Osteoblast (primary cell): ENCODE measurements around the gene ITPRID2. TPM values are rescaled to one million over a fixed set of nuclear protein-coding genes. Genes with fewer than 3 reads are reported as not detected.

Experiments used
- DNase-seq: peaks from one replicate; pipeline ENCODE4 v3.0.0; 2011; ENCODE audit warnings: low spot score, mixed read lengths; ENCODE audit not compliant: insufficient read length; ENCODE audit errors: missing footprints
- H2AFZ ChIP-seq: 2 replicates; pipeline ENCODE4 v1.6.0; 2011; ENCODE audit warnings: mild to moderate bottlenecking, low read length
- H3K27ac ChIP-seq: 2 replicates; pipeline ENCODE4 v1.5.1; 2011; ENCODE audit warnings: mild to moderate bottlenecking, low read depth, low read length, moderate library complexity
- H3K27me3 ChIP-seq: 2 replicates; pipeline ENCODE4 v1.6.0; 2012; ENCODE audit warnings: mild to moderate bottlenecking, control low read depth, inconsistent platforms, low read length, moderate library complexity; ENCODE audit not compliant: insufficient read depth
- H3K36me3 ChIP-seq: 2 replicates; pipeline ENCODE4 v1.5.1; 2011; ENCODE audit warnings: mild to moderate bottlenecking, low read length, control low read depth, moderate library complexity; ENCODE audit not compliant: insufficient read depth
- H3K4me1 ChIP-seq: 2 replicates; pipeline ENCODE4 v1.5.1; 2011; ENCODE audit warnings: mild to moderate bottlenecking, low read length, control low read depth, moderate library complexity; ENCODE audit not compliant: insufficient read depth
- H3K4me2 ChIP-seq: 2 replicates; pipeline ENCODE4 v1.6.0; 2011; ENCODE audit warnings: mild to moderate bottlenecking, low read length; ENCODE audit not compliant: insufficient read depth
- H3K4me3 ChIP-seq: fragments of 200-600 bp; sonication (generic); 3 replicates; pipeline ENCODE4 v1.5.1; 2012; ENCODE audit warnings: mild to moderate bottlenecking, low read length, inconsistent platforms; ENCODE audit not compliant: insufficient read depth
- H3K79me2 ChIP-seq: 2 replicates; pipeline ENCODE4 v1.6.0; 2012; ENCODE audit warnings: mild to moderate bottlenecking, low read length, control low read depth, inconsistent platforms; ENCODE audit not compliant: insufficient read depth
- H3K9me3 ChIP-seq: 2 replicates; pipeline ENCODE4 v1.5.1; 2011; ENCODE audit warnings: low read depth, low read length, control low read depth
- H4K20me1 ChIP-seq: 2 replicates; pipeline ENCODE4 v1.6.0; 2012; ENCODE audit warnings: mild to moderate bottlenecking, low read length, control low read depth; ENCODE audit not compliant: insufficient read depth
- total RNA-seq: library from RNA; depleted of rRNA; stranded (reverse); fragments of >200 nt; gene quantifications from 2 replicates; pipeline ENCODE4 v1.2.3, GENCODE V29; 2012
- TF ChIP-seq, protein P1 (sequence below): IDR thresholded peaks from 2 replicates; pipeline ENCODE4 v1.5.1; 2011; ENCODE audit warnings: mild to moderate bottlenecking, low read depth, low read length, moderate library complexity; ENCODE audit errors: extremely low read depth

Gene ITPRID2
- total RNA-seq, 1 donor = 108 TPM

- H3K27ac ChIP-seq = no peak overlapping the region
- DNase-seq = no peak
- TF ChIP-seq, protein P1, sequence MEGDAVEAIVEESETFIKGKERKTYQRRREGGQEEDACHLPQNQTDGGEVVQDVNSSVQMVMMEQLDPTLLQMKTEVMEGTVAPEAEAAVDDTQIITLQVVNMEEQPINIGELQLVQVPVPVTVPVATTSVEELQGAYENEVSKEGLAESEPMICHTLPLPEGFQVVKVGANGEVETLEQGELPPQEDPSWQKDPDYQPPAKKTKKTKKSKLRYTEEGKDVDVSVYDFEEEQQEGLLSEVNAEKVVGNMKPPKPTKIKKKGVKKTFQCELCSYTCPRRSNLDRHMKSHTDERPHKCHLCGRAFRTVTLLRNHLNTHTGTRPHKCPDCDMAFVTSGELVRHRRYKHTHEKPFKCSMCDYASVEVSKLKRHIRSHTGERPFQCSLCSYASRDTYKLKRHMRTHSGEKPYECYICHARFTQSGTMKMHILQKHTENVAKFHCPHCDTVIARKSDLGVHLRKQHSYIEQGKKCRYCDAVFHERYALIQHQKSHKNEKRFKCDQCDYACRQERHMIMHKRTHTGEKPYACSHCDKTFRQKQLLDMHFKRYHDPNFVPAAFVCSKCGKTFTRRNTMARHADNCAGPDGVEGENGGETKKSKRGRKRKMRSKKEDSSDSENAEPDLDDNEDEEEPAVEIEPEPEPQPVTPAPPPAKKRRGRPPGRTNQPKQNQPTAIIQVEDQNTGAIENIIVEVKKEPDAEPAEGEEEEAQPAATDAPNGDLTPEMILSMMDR = no peak
These were observed 70.6 kb downstream of the ITPRID2 start for GRCh38 chr2:181962142-181962541.

GRCh38 chr2:181970160-181970794 lies 78.7 kb downstream of the ITPRID2 start:
- Histone ChIP-seq H3K36me3 (no peaks in the 10 kb centered on the region), H3K79me2 (no peaks in the 10 kb centered on the region), H3K4me3 (no peak overlapping the region), H4K20me1 (no peaks in the 10 kb centered on the region), H3K4me1 (no peaks in the 10 kb centered on the region), H3K27ac (no peak overlapping the region), H3K4me2 (no peak overlapping the region), H2AFZ (no peak overlapping the region), H3K9me3 (no peaks in the 10 kb centered on the region), H3K27me3 (no peaks in the 10 kb centered on the region)
- TF ChIP-seq, protein P1 = peak; percentile 11
- DNase-seq = no peak

More at GRCh38 chr2:181962142-181962541, 70.6 kb downstream of the ITPRID2 start:
- H3K4me2 ChIP-seq = no peak overlapping the region
- H3K27me3 ChIP-seq = no peaks in the 10 kb centered on the region
- H3K79me2 ChIP-seq = no peaks in the 10 kb centered on the region
- no peaks in the 10 kb centered on the region for H4K20me1 ChIP-seq
- H2AFZ ChIP-seq = no peak overlapping the region
- no peaks in the 10 kb centered on the region for H3K36me3 ChIP-seq
- H3K4me1 ChIP-seq = peaks cover 4% of the 10 kb centered on the region
- H3K4me3 ChIP-seq = no peak overlapping the region
- H3K9me3 ChIP-seq = no peaks in the 10 kb centered on the region

- Histone ChIP-seq H2AFZ (no peak overlapping the region), H3K27ac (no peak overlapping the region), H3K27me3 (no peaks in the 10 kb centered on the region), H4K20me1 (no peaks in the 10 kb centered on the region), H3K9me3 (no peaks in the 10 kb centered on the region), H3K4me1 (no peaks in the 10 kb centered on the region), H3K4me2 (no peak overlapping the region), H3K4me3 (no peak overlapping the region), H3K36me3 (no peaks in the 10 kb centered on the region), H3K79me2 (no peaks in the 10 kb centered on the region)
- DNase-seq = no peak
- TF ChIP-seq, protein P1 = no peak
These were observed 79.5 kb downstream of the ITPRID2 start for GRCh38 chr2:181971032-181971431.

DNA sequence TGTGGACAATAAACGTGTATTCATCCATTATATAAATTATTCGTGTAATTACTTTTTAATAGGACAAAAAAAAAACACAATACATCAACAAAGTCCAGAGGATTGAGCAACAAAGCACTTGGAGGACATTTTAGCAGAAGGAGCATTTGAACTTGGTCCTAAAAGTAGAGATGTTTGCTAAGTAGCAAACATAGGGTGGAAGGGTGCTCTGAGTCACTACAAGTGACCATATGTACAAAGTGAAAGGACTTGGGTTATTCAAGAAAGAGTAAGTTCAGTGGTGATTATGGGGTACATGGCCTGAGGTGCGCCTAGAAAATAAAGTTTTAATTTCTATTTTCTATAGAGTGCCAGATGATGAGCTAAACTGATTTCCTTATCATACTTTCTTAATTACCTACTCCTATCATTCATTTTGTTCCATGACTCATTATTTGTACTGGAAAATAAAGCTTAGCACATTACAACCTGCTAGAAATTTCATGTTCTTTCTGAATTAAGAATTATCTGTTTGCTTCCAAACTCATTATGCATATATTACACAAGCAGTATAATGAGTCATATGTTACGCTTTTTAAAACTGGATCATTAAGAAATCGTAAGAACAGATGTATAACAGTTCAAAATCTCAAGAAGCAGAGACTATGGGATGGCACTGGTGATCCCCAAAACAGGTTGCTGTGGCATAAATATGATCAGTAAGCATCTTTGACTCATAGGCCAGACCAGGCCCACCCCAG lies 81.1 kb downstream of the ITPRID2 start:
- H3K27ac ChIP-seq = no peak overlapping the region
- TF ChIP-seq, protein P1 = no peak
- H3K4me3 ChIP-seq = no peak overlapping the region
- no peak for DNase-seq
- no peak overlapping the region for H2AFZ ChIP-seq
- H3K9me3 ChIP-seq = no peaks in the 10 kb centered on the region
- no peaks in the 10 kb centered on the region for H3K79me2 ChIP-seq
- H3K27me3 ChIP-seq = no peaks in the 10 kb centered on the region
- H3K4me1 ChIP-seq = peaks cover under 1% of the 10 kb centered on the region
- no peaks in the 10 kb centered on the region for H3K36me3 ChIP-seq
- H4K20me1 ChIP-seq = no peaks in the 10 kb centered on the region
- no peak overlapping the region for H3K4me2 ChIP-seq
